ENCODE data around the gene TCL1A.

- no peak for TF ChIP-seq CTCF (IDR thresholded peaks at IDR 0.05; ENCODE audit: extremely low read depth in 1 of 2, insufficient read depth in 1 of 2, low read depth in 1 of 2, low read length in 2 of 2)
- TF ChIP-seq POLR2A (IDR thresholded peaks at IDR 0.05; ENCODE audit: low read depth, low read length): no peak
- no peak for TF ChIP-seq EZH2 (IDR thresholded peaks at IDR 0.05; ENCODE audit: borderline replicate concordance, low read depth, low read length, severe bottlenecking)
- no peak for TF ChIP-seq MAX (IDR thresholded peaks at IDR 0.05; ENCODE audit: insufficient read depth, insufficient read length)
- no peak for TF ChIP-seq POLR2AphosphoS5 (IDR thresholded peaks at IDR 0.05; ENCODE audit: insufficient read depth, low read depth, low read length)
Observed at GRCh38 chr14:95692109-95692508, 21.8 kb downstream of the TCL1A start.

Measured in endothelial cell of umbilical vein (primary cell).